Muscle of arm (tissue), 12 donors: ENCODE measurements around the gene SRCAP. TPM values are rescaled to one million over a fixed set of nuclear protein-coding genes. Genes with fewer than 3 reads are reported as not detected.

Experiments used
- DNase-seq: peaks from one replicate; pipeline ENCODE4 v3.0.0-alpha.2; 2013
- polyA plus RNA-seq, 12 donors: library from polyadenylated mRNA; unstranded; fragments of 120-200 nt; gene quantifications; one replicate each; pipeline ENCODE4 v1.2.1, GENCODE V29; 2013; ENCODE audit not compliant: insufficient read length in 12 of 12

Gene SRCAP
- polyA plus RNA-seq, 12 donors, result 18.5 to 46.5 (median 24.1) TPM; not detected in 1

GRCh38 chr16:30755955-30756780, 57.2 kb downstream of the SRCAP start:
- DNase-seq, result no peak

DNA sequence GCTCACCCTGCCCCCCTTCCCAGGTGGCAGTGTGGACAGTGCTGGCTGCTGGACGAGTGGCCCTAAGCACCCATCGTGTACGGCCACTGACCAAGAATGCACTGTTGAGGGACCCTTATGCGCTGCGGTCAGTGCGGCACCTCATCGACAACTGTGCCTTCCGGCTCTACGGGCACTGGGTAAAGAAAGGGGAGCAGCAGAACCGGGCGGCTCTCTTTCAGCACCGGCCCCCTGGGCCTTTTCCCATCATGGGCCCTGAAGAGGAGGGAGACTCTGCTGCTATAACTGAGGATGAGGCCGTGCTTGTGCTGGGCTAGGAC, 57.8 kb downstream of the SRCAP start:
- DNase-seq, result no peak

DNA sequence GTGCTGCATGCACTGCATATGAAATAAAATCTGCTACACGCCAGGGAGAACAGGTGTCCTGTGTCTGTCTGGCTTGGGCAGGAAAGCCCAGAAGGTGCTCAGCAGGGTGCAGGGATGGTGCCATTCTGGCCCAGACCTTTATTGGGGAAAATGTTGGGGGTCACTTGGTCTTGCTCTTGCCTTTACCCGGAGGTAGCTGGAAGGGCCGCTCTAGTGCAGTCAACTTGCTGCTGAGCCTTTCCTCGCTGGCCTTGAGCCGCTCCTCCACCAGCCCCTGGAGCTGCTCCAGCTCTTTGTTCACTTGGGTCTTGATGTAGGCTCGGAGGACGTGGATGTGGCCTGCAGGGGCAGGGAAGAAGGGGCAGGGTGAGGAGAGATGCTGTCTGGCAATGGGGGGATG, 58.3 kb downstream of the SRCAP start:
- no peak for DNase-seq

DNA sequence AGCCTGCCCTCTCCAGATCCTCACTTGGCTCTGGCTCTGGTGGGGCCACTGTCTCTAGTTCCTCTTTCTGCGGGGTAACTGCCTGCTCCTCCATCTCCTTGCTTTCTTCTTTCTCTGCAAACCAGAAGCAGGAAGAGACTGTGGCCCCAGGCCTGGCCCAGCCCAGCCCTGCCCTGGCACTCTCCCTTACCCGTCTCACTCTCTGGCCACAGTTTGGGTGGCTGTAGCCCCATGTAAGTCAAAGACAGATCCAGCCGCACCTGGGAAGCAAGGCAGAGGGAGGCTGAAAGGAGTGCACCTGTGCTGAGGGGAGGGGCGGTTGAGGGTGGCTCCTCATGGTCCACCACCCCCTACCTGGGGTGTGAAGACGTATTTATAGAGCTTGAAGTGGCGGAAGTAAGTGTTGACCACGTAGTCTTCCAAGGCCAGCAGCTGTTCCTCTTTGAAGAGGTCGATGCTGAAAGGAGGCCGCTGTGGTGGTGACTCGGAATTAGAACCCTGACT, 60.1 kb downstream of the SRCAP start:
- no peak for DNase-seq

- DNase-seq, result no peak
Measured at GRCh38 chr16:30760001-30760559, 61.1 kb downstream of the SRCAP start.

DNA sequence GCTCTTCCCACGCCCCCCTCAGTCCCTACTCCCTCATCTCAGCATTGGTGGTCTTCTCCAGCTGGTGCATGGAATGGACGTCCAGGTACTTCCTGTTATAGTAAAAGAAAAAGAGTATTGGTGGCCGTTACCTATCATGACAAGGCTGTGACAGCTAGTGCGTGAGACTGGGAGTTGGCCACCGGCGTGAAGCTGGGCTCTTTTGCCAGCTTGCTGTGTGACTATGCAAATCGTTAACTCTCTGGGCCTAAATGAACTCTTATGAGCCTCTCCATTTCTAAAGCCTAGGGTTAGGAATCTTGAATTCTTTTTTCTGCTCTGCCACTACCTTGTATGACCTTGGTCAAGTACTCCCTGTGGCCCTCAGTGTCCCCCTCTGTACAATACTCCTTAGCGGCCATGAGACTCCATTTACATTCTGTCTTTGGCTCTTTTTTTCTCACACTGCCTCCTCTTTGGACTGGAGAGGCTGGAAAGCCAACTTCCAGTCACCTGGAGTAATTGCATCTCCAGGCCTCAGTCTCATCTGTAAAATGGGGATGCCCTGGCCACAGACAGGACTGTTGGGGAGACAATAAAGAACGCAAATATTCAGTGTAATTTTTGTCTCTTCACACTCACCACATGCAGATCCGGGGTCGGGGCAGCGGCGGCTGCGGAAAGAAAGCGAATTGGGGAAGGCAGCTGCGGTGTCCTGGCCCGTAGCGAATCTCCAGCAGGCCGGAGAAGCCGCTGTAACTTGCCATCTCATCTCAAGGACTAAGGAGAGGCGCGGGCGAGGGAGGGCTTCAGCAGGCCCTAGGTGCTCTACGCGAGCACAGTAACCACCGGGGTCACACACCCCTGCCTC, 61.8 kb downstream of the SRCAP start:
- no peak for DNase-seq

- DNase-seq, result no peak
Measured at GRCh38 chr16:30761427-30761927, 62.5 kb downstream of the SRCAP start.

DNA sequence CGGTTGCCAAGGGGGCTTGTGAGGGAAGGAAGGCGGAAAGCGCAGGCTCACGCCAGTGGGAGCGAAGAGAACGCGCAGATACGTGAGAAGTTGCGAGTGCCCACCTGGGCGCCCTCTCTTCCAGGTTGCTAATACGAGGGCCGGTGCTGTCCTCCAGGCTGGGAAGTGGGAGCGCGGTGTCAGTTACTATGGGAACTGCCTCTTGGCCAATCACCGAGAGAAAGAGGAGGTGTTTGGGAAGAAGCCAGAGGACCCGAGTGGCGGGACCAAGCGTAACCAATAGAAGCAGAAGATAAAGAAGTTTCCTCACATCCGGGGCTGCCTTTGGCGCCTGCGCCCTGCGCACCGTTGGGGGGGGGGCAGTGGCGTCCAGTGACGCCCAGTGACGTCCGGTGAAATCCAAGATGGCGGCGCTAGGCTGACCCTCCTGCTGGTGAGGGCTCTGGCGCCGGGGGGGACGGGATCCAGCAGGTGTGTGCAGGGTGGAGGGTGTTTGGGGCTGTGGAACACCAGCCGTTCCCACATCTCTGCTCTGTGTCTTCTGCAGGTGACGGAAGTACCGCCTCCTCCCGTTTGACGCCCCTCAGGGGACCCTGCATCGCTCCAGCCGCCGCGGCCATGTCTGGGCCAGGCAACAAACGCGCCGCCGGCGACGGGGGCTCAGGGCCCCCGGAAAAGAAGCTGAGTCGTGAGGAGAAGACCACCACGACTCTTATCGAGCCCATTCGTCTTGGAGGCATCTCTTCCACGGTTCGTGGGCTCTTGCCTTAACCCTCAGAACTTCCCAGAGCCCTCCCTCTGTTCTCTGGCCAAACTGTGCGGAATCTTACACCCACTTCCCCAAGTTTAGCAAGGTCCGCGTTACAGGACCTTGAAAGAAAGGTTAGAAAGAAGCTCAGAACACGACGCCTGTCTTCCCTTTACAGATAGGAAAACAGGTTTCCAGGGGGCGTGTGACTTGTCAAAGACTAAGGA, 63.2 kb downstream of the SRCAP start, which contains the start of the genes CFAP119 and RNF40:
Gene CFAP119 (minus strand): TSS at position 135 of the 975 bp plus-strand sequence. CDS start 314 bp downstream, outside the sequence.
Gene RNF40 (plus strand): TSS at position 395 of the 975 bp plus-strand sequence. CDS start 224 bp downstream, at position 619.
- DNase-seq, result peak; percentile 99

DNA sequence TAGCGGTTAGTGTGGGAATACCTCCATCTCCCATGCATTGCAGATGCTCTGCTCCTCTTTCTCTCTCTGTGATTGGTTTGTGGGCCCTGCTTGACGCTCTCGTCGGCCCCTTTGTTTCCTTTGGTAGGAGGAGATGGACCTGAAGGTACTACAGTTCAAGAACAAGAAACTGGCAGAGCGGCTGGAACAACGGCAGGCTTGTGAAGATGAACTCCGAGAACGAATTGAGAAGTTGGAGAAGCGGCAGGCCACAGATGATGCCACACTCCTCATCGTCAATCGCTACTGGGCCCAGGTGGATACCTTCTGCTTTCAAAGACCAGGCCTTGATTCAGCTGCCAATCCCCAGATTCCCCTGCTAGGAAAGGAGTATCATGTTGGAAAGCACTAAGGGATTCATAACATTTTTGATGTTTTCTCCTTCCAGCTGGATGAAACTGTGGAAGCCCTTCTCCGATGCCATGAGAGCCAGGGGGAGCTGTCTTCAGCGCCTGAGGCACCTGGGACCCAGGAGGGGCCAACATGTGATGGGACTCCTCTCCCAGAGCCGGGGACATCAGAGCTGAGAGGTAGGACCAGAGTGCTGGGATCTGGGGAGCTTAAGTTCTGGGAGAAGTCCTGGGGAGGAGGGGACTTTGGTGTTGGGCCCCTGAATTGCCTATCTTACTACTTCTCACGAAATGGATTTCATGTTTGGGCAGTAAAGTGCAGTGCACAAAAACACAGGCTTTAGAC, 64.2 kb downstream of the SRCAP start:
- DNase-seq, result no peak

DNA sequence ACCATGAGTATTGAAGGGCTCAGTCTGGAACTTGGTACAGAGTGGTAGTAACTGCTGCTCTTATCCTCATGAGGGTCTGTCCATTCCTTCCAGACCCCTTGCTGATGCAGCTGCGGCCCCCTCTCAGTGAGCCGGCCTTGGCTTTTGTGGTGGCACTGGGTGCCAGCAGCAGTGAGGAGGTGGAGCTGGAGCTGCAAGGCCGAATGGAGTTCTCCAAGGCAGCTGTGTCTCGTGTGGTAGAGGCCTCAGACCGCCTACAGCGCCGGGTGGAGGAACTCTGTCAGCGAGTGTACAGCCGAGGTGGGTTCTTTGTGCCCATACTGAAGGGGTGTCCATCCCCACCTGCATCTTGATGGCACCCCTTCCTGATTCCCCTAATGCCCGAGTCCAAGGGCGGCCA, 65.1 kb downstream of the SRCAP start:
- DNase-seq, result no peak

DNA sequence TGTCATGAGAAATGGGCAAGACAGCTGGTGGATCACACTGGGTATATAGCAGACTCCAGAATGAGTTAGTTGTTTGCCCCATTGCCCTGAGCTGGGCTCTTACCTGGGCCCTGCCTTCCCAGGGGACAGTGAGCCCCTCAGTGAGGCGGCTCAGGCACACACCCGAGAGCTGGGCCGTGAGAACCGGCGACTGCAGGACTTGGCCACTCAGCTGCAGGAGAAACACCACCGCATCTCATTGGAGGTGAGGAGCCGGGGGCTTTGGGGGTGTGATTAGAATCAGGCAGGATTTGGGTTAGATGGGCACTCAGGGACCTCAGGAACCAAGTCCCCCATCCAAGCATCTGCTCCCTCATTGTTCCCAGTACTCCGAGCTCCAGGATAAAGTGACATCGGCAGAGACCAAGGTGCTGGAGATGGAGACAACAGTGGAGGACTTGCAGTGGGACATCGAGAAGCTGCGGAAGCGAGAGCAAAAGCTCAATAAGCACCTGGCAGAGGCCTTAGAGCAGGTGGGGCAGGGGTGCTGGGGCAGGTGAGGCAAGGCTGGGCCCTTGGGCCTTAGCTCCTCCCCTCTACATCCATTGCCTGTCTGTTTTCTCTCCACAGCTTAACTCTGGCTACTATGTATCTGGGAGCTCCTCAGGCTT, 66.0 kb downstream of the SRCAP start:
- DNase-seq, result no peak

DNA sequence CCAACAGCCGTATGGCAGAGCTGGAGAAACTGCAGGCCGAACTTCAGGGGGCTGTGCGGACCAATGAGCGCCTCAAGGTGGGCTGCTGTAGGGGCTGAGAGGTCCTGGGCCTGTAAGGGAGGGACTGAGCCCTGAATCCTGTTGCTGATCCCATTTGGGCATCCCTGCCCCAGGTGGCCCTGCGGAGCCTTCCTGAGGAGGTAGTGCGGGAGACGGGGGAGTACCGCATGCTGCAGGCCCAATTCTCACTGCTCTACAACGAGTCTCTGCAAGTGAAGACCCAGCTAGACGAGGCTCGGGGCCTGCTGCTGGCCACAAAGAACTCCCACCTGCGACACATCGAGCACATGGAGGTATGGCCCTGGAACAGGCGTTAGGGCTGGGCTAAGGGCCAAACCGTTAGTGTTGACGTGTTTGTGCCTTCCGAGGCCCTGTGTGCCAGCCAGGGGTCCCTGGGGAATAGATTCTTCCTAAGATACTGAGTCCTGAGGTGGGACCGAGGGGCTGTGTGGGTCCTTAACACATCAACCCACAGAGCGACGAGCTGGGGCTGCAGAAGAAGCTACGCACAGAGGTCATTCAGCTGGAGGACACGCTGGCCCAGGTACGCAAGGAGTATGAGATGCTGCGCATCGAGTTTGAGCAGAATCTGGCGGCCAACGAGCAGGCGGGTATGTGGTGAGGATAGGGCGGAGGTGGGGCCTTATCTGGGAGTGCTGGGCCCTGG, 67.4 kb downstream of the SRCAP start:
- no peak for DNase-seq

DNA sequence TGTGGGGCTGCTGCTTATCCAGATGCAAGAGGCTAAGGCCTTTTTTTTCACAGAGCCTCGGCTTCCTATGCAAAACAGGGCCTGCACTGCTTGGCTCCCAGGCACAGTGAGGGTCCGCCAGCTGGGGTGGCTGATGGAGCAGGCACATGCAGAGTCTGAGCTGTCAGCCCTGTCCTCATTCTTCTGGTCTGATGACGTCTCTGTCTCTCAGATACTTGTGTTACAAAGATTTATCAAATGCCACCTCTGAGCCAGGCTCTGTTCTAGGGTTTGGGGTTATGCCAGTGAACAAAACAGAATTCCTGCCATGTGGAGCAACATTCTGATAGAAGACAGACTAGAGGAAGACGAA, 67.9 kb downstream of the SRCAP start:
- no peak for DNase-seq

DNA sequence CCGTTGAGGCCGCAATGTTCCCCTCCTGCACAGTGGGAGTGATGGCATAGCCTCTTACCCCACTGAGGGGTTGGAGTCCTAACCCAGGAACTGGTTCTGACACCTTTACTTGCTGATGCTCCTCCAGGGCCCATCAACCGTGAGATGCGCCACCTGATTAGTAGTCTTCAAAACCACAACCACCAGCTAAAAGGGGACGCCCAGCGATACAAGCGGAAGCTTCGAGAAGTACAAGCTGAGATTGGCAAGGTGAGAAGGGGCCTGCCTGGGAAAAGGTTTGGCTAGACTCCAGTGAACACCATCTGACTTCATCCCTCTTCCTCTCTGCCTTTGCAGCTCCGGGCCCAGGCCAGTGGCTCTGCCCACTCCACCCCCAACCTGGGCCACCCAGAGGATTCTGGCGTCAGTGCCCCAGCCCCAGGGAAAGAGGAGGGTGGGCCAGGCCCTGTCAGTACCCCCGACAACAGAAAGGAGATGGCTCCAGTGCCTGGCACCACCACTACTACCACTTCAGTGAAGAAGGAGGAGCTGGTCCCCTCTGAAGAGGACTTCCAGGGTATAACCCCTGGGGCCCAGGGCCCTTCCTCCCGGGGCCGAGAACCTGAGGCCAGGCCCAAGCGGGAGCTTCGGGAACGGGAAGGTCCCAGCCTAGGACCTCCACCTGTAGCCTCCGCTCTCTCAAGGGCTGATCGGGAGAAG, 68.9 kb downstream of the SRCAP start:
- no peak for DNase-seq

DNA sequence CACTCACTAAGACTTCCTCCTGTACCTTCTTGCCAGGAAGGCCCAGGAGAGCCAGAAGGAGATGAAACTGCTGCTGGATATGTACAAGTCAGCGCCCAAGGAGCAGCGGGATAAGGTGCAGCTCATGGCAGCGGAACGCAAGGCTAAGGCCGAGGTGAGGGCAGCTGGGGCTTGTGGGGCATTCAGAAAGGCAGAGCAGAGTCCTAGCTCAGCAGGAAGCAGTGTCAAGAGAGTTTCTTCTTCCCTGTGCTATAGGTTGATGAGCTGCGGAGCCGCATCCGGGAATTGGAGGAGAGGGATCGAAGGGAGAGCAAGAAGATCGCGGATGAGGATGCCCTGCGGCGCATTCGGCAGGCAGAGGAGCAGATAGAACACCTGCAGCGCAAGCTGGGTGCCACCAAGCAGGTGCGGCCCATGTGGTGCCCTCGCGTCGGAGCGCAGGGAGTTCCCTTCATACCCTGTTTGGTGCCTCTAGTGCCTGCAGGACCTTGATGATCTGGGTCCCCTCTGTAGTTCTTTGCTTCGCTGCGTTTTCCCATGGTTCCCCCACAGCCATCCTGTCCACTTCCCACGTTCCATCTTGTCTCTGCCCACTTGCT, 69.7 kb downstream of the SRCAP start:
- DNase-seq, result no peak

DNA sequence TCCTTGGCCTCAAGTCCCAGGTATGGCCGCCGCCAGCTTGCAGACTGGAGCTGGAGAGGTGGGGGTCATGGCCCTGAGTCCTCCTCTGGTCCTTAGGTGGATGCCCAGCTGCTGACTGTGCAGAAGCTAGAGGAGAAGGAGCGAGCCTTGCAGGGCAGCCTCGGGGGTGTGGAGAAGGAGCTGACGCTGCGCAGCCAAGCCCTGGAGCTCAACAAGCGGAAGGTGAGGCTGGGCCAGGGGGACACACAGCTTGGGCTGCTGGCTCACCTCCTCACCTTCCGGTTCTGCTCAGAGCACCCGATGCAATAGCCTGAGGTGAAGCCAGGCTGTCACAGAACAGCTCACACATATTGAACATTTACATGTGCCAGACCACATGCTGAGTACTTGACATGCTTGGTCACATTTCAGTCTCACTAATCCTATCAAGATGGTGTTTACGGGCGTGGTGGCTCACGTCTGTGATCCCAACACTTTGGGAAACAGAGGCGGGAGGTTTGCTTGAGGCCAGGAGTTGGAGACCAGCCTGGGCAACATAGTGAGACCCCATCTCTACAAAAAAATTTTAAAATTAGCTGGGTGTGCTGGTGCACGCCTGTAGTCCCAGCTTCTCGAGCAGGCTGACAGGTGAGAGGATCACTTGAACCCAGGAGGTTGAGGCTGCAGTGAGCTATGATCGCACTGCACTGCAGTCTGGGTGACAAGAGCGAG, 70.6 kb downstream of the SRCAP start:
- no peak for DNase-seq

DNA sequence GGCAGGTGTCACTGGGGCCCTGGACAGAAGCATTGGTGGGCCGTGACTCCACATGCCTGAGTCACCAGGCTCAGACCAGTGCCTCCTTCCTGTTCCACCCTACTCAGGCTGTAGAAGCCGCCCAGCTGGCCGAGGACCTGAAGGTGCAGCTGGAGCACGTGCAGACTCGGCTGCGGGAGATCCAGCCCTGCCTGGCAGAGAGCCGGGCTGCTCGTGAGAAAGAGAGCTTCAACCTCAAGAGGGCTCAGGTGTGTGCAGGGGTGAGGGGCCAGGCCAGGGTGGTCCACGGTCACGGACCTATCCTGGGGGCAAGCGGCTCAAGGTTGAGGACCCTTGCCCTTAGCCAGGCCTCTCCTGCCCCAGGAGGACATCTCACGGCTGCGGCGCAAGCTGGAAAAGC, 72.8 kb downstream of the SRCAP start:
- no peak for DNase-seq
